ENCODE results near the gene ADAT1.
"Not testable (repeated sequence)": the region's sequence is repeated elsewhere in the genome, so short reads cannot be mapped to it uniquely, and the experiment has no call there.

ADAT1 gene

GRCh38 chr16:75591927-75592326 lies 31.2 kb downstream of the ADAT1 start:
- not testable (repeated sequence) for H4K8ac ChIP-seq (ENCODE audit: low read length)
- WGBS = 94% methylated on average over 7 of the region's 9 CpGs

GRCh38 chr16:75590920-75591843 lies 31.9 kb downstream of the ADAT1 start:
- Histone ChIP-seq H3K23ac (ENCODE audit: low read length in 2 of 2) (no peak overlapping the region), H3K79me1 (replicated peaks; ENCODE audit: low read length, poor library complexity, severe bottlenecking) (peaks cover 3% of the 10 kb centered on the region), H3K27me3 (ENCODE audit: control insufficient read depth in 1 of 2, insufficient read depth in 1 of 2, low read length in 2 of 2) (no peaks in the 10 kb centered on the region), H3K4me3 (ENCODE audit: insufficient read depth in 1 of 2, low read depth in 1 of 2, low read length in 2 of 2) (peak overlapping the region in 1 of 2 experiments; percentile 12), H3K36me3 (ENCODE audit: control insufficient read depth in 1 of 2, insufficient read depth in 2 of 2, low read depth in 1 of 2, low read length in 2 of 2) (peaks cover 0 to 20% of the 10 kb centered on the region in 2 experiments), H3K27ac (ENCODE audit: low read length, poor library complexity, severe bottlenecking) (no peak overlapping the region), H2BK15ac (ENCODE audit: low read depth, poor library complexity, severe bottlenecking) (no peak overlapping the region), H2BK5ac (ENCODE audit: low read depth, low read length, poor library complexity, severe bottlenecking) (no peak overlapping the region), H4K8ac (ENCODE audit: low read length) (no peak overlapping the region), H2BK12ac (ENCODE audit: low read length in 2 of 2) (no peak overlapping the region), H3K4me1 (ENCODE audit: control insufficient read depth, insufficient read depth, low read depth, low read length) (peaks cover 3% of the 10 kb centered on the region), H4K91ac (ENCODE audit: low read length) (no peak overlapping the region), H2BK120ac (ENCODE audit: low read depth, low read length) (no peak overlapping the region), H2AFZ (ENCODE audit: low read depth, low read length) (no peak overlapping the region), H2AK5ac (ENCODE audit: low read length, severe bottlenecking) (no peak overlapping the region), H3K9me3 (ENCODE audit: control insufficient read depth, low read length) (no peaks in the 10 kb centered on the region), H3K4ac (ENCODE audit: low read depth in 1 of 2, low read length in 2 of 2) (no peak overlapping the region), H3K9ac (ENCODE audit: low read length) (peak overlapping the region; percentile 68), H3K18ac (ENCODE audit: low read depth in 1 of 2, low read length in 2 of 2) (no peak overlapping the region), H3K4me2 (ENCODE audit: low read length, poor library complexity, severe bottlenecking) (no peak overlapping the region), H3K14ac (ENCODE audit: low read length in 2 of 2) (no peak overlapping the region)
- peak; percentile 47 for DNase-seq
- 73% methylated on average over 3 of the region's 8 CpGs for WGBS

More at GRCh38 chr16:75591927-75592326, 31.2 kb downstream of the ADAT1 start:
- H3K9me3 ChIP-seq (ENCODE audit: control insufficient read depth, low read length); H2AK5ac ChIP-seq (ENCODE audit: low read length, severe bottlenecking); H2BK12ac ChIP-seq (ENCODE audit: low read length in 2 of 2); H2AFZ ChIP-seq (ENCODE audit: low read depth, low read length); H3K27ac ChIP-seq (ENCODE audit: low read length, poor library complexity, severe bottlenecking); H3K4ac ChIP-seq (ENCODE audit: low read depth in 1 of 2, low read length in 2 of 2); H2BK5ac ChIP-seq (ENCODE audit: low read depth, low read length, poor library complexity, severe bottlenecking); H2BK15ac ChIP-seq (ENCODE audit: low read depth, poor library complexity, severe bottlenecking); H3K4me3 ChIP-seq (ENCODE audit: insufficient read depth in 1 of 2, low read depth in 1 of 2, low read length in 2 of 2); H3K4me1 ChIP-seq (ENCODE audit: control insufficient read depth, insufficient read depth, low read depth, low read length); H3K18ac ChIP-seq (ENCODE audit: low read depth in 1 of 2, low read length in 2 of 2); H2BK120ac ChIP-seq (ENCODE audit: low read depth, low read length); DNase-seq; H3K79me1 ChIP-seq (replicated peaks; ENCODE audit: low read length, poor library complexity, severe bottlenecking); H3K4me2 ChIP-seq (ENCODE audit: low read length, poor library complexity, severe bottlenecking); H3K14ac ChIP-seq (ENCODE audit: low read length in 2 of 2); H3K23ac ChIP-seq (ENCODE audit: low read length in 2 of 2); H4K91ac ChIP-seq (ENCODE audit: low read length); H3K27me3 ChIP-seq (ENCODE audit: control insufficient read depth in 1 of 2, insufficient read depth in 1 of 2, low read length in 2 of 2): not testable (repeated sequence)
- peaks cover 2 to 20% of the 10 kb centered on the region in 2 experiments for H3K36me3 ChIP-seq (ENCODE audit: control insufficient read depth in 1 of 2, insufficient read depth in 2 of 2, low read depth in 1 of 2, low read length in 2 of 2)
- H3K9ac ChIP-seq (ENCODE audit: low read length) = peak overlapping the region; percentile 54

GRCh38 chr16:75589306-75589705 lies 33.8 kb downstream of the ADAT1 start:
- Histone ChIP-seq H2BK12ac (ENCODE audit: low read length in 2 of 2) (no peak overlapping the region), H3K4ac (ENCODE audit: low read depth in 1 of 2, low read length in 2 of 2) (no peak overlapping the region), H2BK15ac (ENCODE audit: low read depth, poor library complexity, severe bottlenecking) (no peak overlapping the region), H2BK5ac (ENCODE audit: low read depth, low read length, poor library complexity, severe bottlenecking) (no peak overlapping the region), H2BK120ac (ENCODE audit: low read depth, low read length) (no peak overlapping the region), H4K8ac (ENCODE audit: low read length) (no peak overlapping the region), H2AK5ac (ENCODE audit: low read length, severe bottlenecking) (no peak overlapping the region), H3K18ac (ENCODE audit: low read depth in 1 of 2, low read length in 2 of 2) (no peak overlapping the region), H3K4me1 (ENCODE audit: control insufficient read depth, insufficient read depth, low read depth, low read length) (peaks cover 3% of the 10 kb centered on the region), H3K4me2 (ENCODE audit: low read length, poor library complexity, severe bottlenecking) (no peak overlapping the region), H3K79me1 (replicated peaks; ENCODE audit: low read length, poor library complexity, severe bottlenecking) (peaks cover 3% of the 10 kb centered on the region), H3K27ac (ENCODE audit: low read length, poor library complexity, severe bottlenecking) (no peak overlapping the region), H3K9me3 (ENCODE audit: control insufficient read depth, low read length) (no peaks in the 10 kb centered on the region), H3K36me3 (ENCODE audit: control insufficient read depth in 1 of 2, insufficient read depth in 2 of 2, low read depth in 1 of 2, low read length in 2 of 2) (peaks cover 9 to 19% of the 10 kb centered on the region in 2 experiments), H3K14ac (ENCODE audit: low read length in 2 of 2) (no peak overlapping the region), H4K91ac (ENCODE audit: low read length) (peak overlapping the region; percentile 20), H3K9ac (ENCODE audit: low read length) (no peak overlapping the region), H3K23ac (ENCODE audit: low read length in 2 of 2) (no peak overlapping the region), H3K4me3 (ENCODE audit: insufficient read depth in 1 of 2, low read depth in 1 of 2, low read length in 2 of 2) (no peak overlapping the region), H3K27me3 (ENCODE audit: control insufficient read depth in 1 of 2, insufficient read depth in 1 of 2, low read length in 2 of 2) (no peaks in the 10 kb centered on the region), H2AFZ (ENCODE audit: low read depth, low read length) (no peak overlapping the region)
- WGBS = over 99% methylated on average over 3 of the region's 3 CpGs
- no peak for DNase-seq

DNA sequence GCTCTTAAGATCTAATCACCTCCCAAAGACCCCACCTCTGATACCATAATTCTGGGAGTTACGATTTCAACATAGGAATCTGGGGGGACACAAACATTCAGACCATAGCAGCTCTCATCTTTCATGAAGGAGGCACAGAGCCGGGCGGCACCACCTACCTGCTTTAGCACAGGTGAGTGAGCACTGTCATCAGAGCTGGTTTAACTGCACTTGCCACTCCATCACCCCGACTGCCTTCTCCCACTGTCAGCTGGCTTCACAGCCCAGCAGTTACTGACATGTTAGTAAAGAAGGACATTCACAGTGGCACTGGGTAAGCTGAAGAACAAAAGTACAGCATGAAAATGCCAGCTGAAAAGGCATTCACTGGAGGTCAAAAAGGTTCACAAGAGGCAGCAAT lies 34.4 kb downstream of the ADAT1 start:
- Histone ChIP-seq H3K4me1 (ENCODE audit: control insufficient read depth, insufficient read depth, low read depth, low read length) (peaks cover under 1% of the 10 kb centered on the region), H3K14ac (ENCODE audit: low read length in 2 of 2) (no peak overlapping the region), H2BK12ac (ENCODE audit: low read length in 2 of 2) (no peak overlapping the region), H3K4ac (ENCODE audit: low read depth in 1 of 2, low read length in 2 of 2) (no peak overlapping the region), H2AK5ac (ENCODE audit: low read length, severe bottlenecking) (no peak overlapping the region), H3K18ac (ENCODE audit: low read depth in 1 of 2, low read length in 2 of 2) (no peak overlapping the region), H3K23ac (ENCODE audit: low read length in 2 of 2) (no peak overlapping the region), H4K8ac (ENCODE audit: low read length) (no peak overlapping the region), H4K91ac (ENCODE audit: low read length) (no peak overlapping the region), H2AFZ (ENCODE audit: low read depth, low read length) (no peak overlapping the region), H3K27me3 (ENCODE audit: control insufficient read depth in 1 of 2, insufficient read depth in 1 of 2, low read length in 2 of 2) (no peaks in the 10 kb centered on the region), H3K9ac (ENCODE audit: low read length) (no peak overlapping the region), H2BK5ac (ENCODE audit: low read depth, low read length, poor library complexity, severe bottlenecking) (no peak overlapping the region), H2BK120ac (ENCODE audit: low read depth, low read length) (no peak overlapping the region), H3K4me3 (ENCODE audit: insufficient read depth in 1 of 2, low read depth in 1 of 2, low read length in 2 of 2) (no peak overlapping the region), H2BK15ac (ENCODE audit: low read depth, poor library complexity, severe bottlenecking) (no peak overlapping the region), H3K4me2 (ENCODE audit: low read length, poor library complexity, severe bottlenecking) (no peak overlapping the region), H3K9me3 (ENCODE audit: control insufficient read depth, low read length) (no peaks in the 10 kb centered on the region), H3K36me3 (ENCODE audit: control insufficient read depth in 1 of 2, insufficient read depth in 2 of 2, low read depth in 1 of 2, low read length in 2 of 2) (peaks cover 9 to 13% of the 10 kb centered on the region in 2 experiments), H3K27ac (ENCODE audit: low read length, poor library complexity, severe bottlenecking) (no peak overlapping the region), H3K79me1 (replicated peaks; ENCODE audit: low read length, poor library complexity, severe bottlenecking) (no peaks in the 10 kb centered on the region)
- no peak for DNase-seq
- 100% methylated on average over 3 of the region's 4 CpGs for WGBS
